Neural progenitor cell (in vitro differentiated cells): ENCODE data around the gene ALLC. TPM values are rescaled to one million over a fixed set of nuclear protein-coding genes. Genes with fewer than 3 reads are reported as not detected.
"Not testable (repeated sequence)": the region's sequence is repeated elsewhere in the genome, so short reads cannot be mapped to it uniquely, and the experiment has no call there.

Experiments
- DNase-seq: peaks from one replicate; pipeline ENCODE4 v3.0.0-alpha.2; 2016; ENCODE audit warnings: low spot score
- H2AFZ ChIP-seq: fragments of 200-600 bp; sonication (generic); replicated peaks from 2 replicates; pipeline ENCODE4 v1.6.1; 2016; ENCODE audit warnings: antibody characterized with exemption
- H3F3A ChIP-seq: fragments of 200-600 bp; sonication (generic); 2 replicates; pipeline ENCODE4 v1.6.1; 2016; ENCODE audit warnings: antibody characterized with exemption, low read depth
- H3K27ac ChIP-seq: fragments of 200-600 bp; sonication (generic); 2 replicates; pipeline ENCODE4 v1.5.1; 2016; ENCODE audit warnings: mild to moderate bottlenecking
- H3K27me3 ChIP-seq: fragments of 200-600 bp; sonication (generic); 2 replicates; pipeline ENCODE4 v1.6.1; 2016; ENCODE audit warnings: mild to moderate bottlenecking, moderate library complexity
- H3K36me3 ChIP-seq: fragments of 200-600 bp; sonication (generic); 2 replicates; pipeline ENCODE4 v1.5.1; 2016
- H3K4me1 ChIP-seq: fragments of 200-600 bp; sonication (generic); 2 replicates; pipeline ENCODE4 v1.6.1; 2016; ENCODE audit warnings: mixed run types
- H3K4me2 ChIP-seq: fragments of 200-600 bp; sonication (generic); 2 replicates; pipeline ENCODE4 v1.6.1; 2016
- H3K4me3 ChIP-seq: fragments of 200-600 bp; sonication (generic); 2 replicates; pipeline ENCODE4 v1.5.1; 2016
- H3K79me2 ChIP-seq: fragments of 200-600 bp; sonication (generic); 2 replicates; pipeline ENCODE4 v1.6.1; 2016; ENCODE audit warnings: low read depth
- H3K9ac ChIP-seq: fragments of 200-600 bp; sonication (generic); 2 replicates; pipeline ENCODE4 v1.6.1; 2016
- H3K9me3 ChIP-seq: fragments of 200-600 bp; sonication (generic); 2 replicates; pipeline ENCODE4 v1.5.1; 2016; ENCODE audit warnings: low read depth
- H4K20me1 ChIP-seq: fragments of 200-600 bp; sonication (generic); 2 replicates; pipeline ENCODE4 v1.6.1; 2016; ENCODE audit warnings: low read depth
- H3K27ac Mint-ChIP-seq: 3 replicates; pipeline ENCODE4 v1.8.0; 2021; ENCODE audit warnings: mixed read lengths
- H3K27me3 Mint-ChIP-seq: 2 replicates; pipeline ENCODE4 v1.8.0; 2022; ENCODE audit warnings: low read depth, mild to moderate bottlenecking, inconsistent platforms, moderate library complexity, mixed read lengths; ENCODE audit not compliant: insufficient read depth
- H3K36me3 Mint-ChIP-seq: 3 replicates; pipeline ENCODE4 v1.8.0; 2021; ENCODE audit warnings: mixed read lengths
- H3K4me1 Mint-ChIP-seq: 3 replicates; pipeline ENCODE4 v1.8.0; 2021; ENCODE audit warnings: mixed read lengths
- H3K4me3 Mint-ChIP-seq: 3 replicates; pipeline ENCODE4 v1.8.0; 2021; ENCODE audit warnings: mild to moderate bottlenecking, moderate library complexity, mixed read lengths
- H3K9me3 Mint-ChIP-seq: 3 replicates; pipeline ENCODE4 v1.8.0; 2020; ENCODE audit warnings: mixed read lengths
- CTCF ChIP-seq: fragments of 200-600 bp; sonication (generic); IDR thresholded peaks from 2 replicates; pipeline ENCODE4 v1.5.1; 2017; ENCODE audit warnings: antibody characterized with exemption, mild to moderate bottlenecking
- EZH2 ChIP-seq: fragments of 200-600 bp; sonication (generic); IDR thresholded peaks from 2 replicates; pipeline ENCODE4 v1.6.1; 2017; ENCODE audit warnings: antibody characterized with exemption, mild to moderate bottlenecking, moderate library complexity
- EZH2phosphoT487 ChIP-seq: fragments of 200-600 bp; sonication (generic); IDR thresholded peaks from 2 replicates; pipeline ENCODE4 v1.6.1; 2017; ENCODE audit warnings: antibody characterized with exemption
- total RNA-seq: library from RNA; depleted of rRNA; stranded (reverse); fragments of >200 nt; gene quantifications from 2 replicates; pipeline ENCODE4 v1.2.3, GENCODE V29; 2015; ENCODE audit warnings: low replicate concordance

Gene ALLC
- total RNA-seq, 1 donor from 2014 or later: not detected

GRCh38 chr2:3655871-3656761, 1.9 kb upstream of the ALLC start:
- Histone ChIP-seq H3K9ac (no peak overlapping the region), H3K9me3 (no peaks in the 10 kb centered on the region), H4K20me1 (no peaks in the 10 kb centered on the region), H2AFZ (no peak overlapping the region), H3F3A (peaks cover 19% of the 10 kb centered on the region), H3K4me3 (no peak overlapping the region), H3K79me2 (no peaks in the 10 kb centered on the region), H3K4me2 (no peak overlapping the region), H3K27me3 (no peaks in the 10 kb centered on the region), H3K36me3 (no peaks in the 10 kb centered on the region), H3K27ac (no peak overlapping the region), H3K4me1 (peaks cover 17% of the 10 kb centered on the region)
- Mint-ChIP-seq H3K36me3 (no peaks in the 10 kb centered on the region), H3K4me3 (no peak overlapping the region), H3K27ac (peak overlapping the region; percentile 85), H3K9me3 (peaks cover 6% of the 10 kb centered on the region), H3K27me3 (peaks cover 19% of the 10 kb centered on the region), H3K4me1 (peaks cover 77% of the 10 kb centered on the region)
- TF ChIP-seq CTCF: no peak
- TF ChIP-seq EZH2: no peak
- no peak for TF ChIP-seq EZH2phosphoT487
- no peak for DNase-seq

- TF ChIP-seq CTCF (no peak), EZH2phosphoT487 (no peak), EZH2 (no peak)
- Histone ChIP-seq H3K36me3 (no peaks in the 10 kb centered on the region), H3F3A (peaks cover 12% of the 10 kb centered on the region), H3K27ac (no peak overlapping the region), H2AFZ (no peak overlapping the region), H3K79me2 (no peaks in the 10 kb centered on the region), H3K4me3 (no peak overlapping the region), H3K4me1 (peaks cover 12% of the 10 kb centered on the region), H3K9me3 (no peaks in the 10 kb centered on the region), H3K27me3 (no peaks in the 10 kb centered on the region), H4K20me1 (no peaks in the 10 kb centered on the region), H3K9ac (no peak overlapping the region), H3K4me2 (no peak overlapping the region)
- no peak overlapping the region for H3K4me3 Mint-ChIP-seq
- no peak for DNase-seq
- peak overlapping the region; percentile 96 for H3K27ac Mint-ChIP-seq
- H3K4me1 Mint-ChIP-seq: peaks cover 77% of the 10 kb centered on the region
- H3K27me3 Mint-ChIP-seq: peaks cover 17% of the 10 kb centered on the region
- H3K9me3 Mint-ChIP-seq: peaks cover 6% of the 10 kb centered on the region
- no peaks in the 10 kb centered on the region for H3K36me3 Mint-ChIP-seq
Observed at GRCh38 chr2:3656762-3657721, 958 bp upstream of the ALLC start.

DNA sequence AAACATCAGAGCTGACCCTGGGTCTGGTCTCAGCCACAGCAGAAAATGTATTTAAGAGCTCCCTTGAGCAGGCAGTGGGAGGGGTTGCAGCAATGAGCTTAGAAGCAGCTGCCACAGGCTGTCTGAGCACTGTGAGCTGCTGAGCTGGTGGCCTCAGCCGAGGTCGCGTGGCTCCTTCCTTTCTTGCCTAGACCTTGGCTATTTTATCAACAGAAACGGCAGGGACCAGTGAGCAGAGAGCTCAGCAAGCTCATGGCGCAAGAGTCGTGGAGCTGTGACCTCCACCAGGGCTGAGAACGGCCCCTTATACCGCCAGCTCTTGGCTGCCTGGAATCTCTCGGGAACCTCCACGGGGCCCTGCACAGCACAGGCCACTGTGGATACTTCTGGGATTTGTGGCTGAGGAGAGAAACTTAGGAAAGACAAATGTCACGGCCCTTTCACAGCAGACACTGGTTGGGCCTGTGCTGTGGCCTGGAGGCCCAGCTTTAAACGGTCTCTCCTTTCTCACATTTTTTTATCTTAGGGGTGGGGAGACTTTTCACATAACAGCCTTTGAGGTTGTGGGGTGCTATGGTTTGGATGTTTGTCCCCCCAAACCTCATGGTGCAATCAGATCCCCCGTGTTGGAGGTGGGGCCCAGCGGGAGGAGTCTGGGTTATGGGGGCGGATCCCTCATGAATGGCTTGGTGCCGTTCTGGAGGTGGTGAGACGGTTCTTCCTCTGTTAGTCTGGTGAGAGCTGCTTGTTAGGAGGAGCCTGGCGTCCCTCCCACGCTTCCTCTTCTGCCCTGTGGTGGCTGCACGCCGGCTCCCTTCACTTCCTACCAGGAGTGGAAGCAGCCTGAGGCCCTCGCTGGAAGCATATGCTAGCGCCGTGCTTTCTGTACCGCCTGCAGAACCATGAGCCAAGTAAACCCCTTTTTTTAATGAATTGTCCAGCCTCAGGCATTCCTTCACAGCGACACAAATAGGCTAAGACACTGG, 1.7 kb downstream of the ALLC start:
- H3K27ac ChIP-seq: no peak overlapping the region
- H3K79me2 ChIP-seq: no peaks in the 10 kb centered on the region
- H3K27ac Mint-ChIP-seq: peak overlapping the region; percentile 72

GRCh38 chr2:3660640-3661039, 2.6 kb downstream of the ALLC start:
- not testable (repeated sequence) for H4K20me1 ChIP-seq
- peak overlapping the region; percentile 6 for H3K4me3 Mint-ChIP-seq

More for the DNA sequence above, 1.7 kb downstream of the ALLC start:
- Mint-ChIP-seq H3K4me3 (no peak overlapping the region), H3K27me3 (peaks cover 13% of the 10 kb centered on the region), H3K36me3 (no peaks in the 10 kb centered on the region), H3K9me3 (no peaks in the 10 kb centered on the region), H3K4me1 (peaks cover 58% of the 10 kb centered on the region)
- TF ChIP-seq CTCF (no peak), EZH2 (no peak), EZH2phosphoT487 (no peak)
- H3K4me3 ChIP-seq: no peak overlapping the region
- no peak overlapping the region for H3K4me2 ChIP-seq
- H3K27me3 ChIP-seq: no peaks in the 10 kb centered on the region
- H3K9ac ChIP-seq: no peak overlapping the region
- H4K20me1 ChIP-seq: no peaks in the 10 kb centered on the region
- peaks cover 9% of the 10 kb centered on the region for H3F3A ChIP-seq
- H3K4me1 ChIP-seq: peaks cover 10% of the 10 kb centered on the region
- H2AFZ ChIP-seq: peak overlapping the region; percentile 31
- H3K9me3 ChIP-seq: no peaks in the 10 kb centered on the region
- H3K36me3 ChIP-seq: no peaks in the 10 kb centered on the region
- no peak for DNase-seq

More at GRCh38 chr2:3660640-3661039, 2.6 kb downstream of the ALLC start:
- H3F3A ChIP-seq, H3K27ac Mint-ChIP-seq, H3K9me3 Mint-ChIP-seq, H3K4me2 ChIP-seq, H3K36me3 ChIP-seq, H3K27me3 ChIP-seq, H3K9me3 ChIP-seq, H3K27ac ChIP-seq, H3K79me2 ChIP-seq, H2AFZ ChIP-seq, H3K36me3 Mint-ChIP-seq, H3K9ac ChIP-seq, H3K4me3 ChIP-seq, DNase-seq, H3K4me1 ChIP-seq: not testable (repeated sequence)
- peaks cover 13% of the 10 kb centered on the region for H3K27me3 Mint-ChIP-seq
- H3K4me1 Mint-ChIP-seq: peaks cover 51% of the 10 kb centered on the region
